AG09309 (cell line): ENCODE data around the gene TBX20.
A peak's percentile ranks its signal among the peaks of the same experiment; 100 is the strongest.
"Not testable (repeated sequence)": the region's sequence is repeated elsewhere in the genome, so short reads cannot be mapped to it uniquely, and the experiment has no call there.

Experiments used
- DNase-seq: peaks from one replicate; pipeline ENCODE4 v3.0.0-alpha.2; 2010; ENCODE audit warnings: low read depth
- H3K4me3 ChIP-seq: 2 replicates; pipeline ENCODE4 v1.5.1; 2011; ENCODE audit warnings: mild to moderate bottlenecking, low read depth, low read length, moderate library complexity; ENCODE audit not compliant: control insufficient read depth
- TF ChIP-seq, protein P1 (sequence below): IDR thresholded peaks from 2 replicates; pipeline ENCODE4 v1.5.1; 2011; ENCODE audit warnings: mild to moderate bottlenecking, low read depth, low read length, inconsistent platforms; ENCODE audit not compliant: insufficient read depth, control insufficient read depth; ENCODE audit errors: missing control alignments

TBX20 gene

DNA sequence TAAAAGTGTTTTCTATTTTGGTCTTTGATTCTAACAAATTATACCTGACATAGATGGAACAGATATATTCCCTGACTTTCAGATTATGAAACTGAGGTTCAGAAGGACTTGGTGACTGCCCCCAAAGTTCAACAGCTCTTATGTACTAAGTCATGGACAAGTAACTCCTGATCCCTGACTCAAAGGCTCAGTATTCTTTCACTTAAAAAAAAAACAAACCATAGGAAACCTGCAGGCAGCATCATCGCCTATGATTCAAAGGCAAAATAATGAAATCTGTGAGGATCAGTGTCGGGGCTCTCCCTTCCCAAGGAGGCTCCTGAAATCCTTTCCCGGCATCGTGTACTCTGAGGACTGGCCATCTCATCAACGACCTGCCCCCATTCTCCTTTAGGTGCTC lies 49.9 kb downstream of the TBX20 start:
- DNase-seq, H3K4me3 ChIP-seq: not testable (repeated sequence)

DNA sequence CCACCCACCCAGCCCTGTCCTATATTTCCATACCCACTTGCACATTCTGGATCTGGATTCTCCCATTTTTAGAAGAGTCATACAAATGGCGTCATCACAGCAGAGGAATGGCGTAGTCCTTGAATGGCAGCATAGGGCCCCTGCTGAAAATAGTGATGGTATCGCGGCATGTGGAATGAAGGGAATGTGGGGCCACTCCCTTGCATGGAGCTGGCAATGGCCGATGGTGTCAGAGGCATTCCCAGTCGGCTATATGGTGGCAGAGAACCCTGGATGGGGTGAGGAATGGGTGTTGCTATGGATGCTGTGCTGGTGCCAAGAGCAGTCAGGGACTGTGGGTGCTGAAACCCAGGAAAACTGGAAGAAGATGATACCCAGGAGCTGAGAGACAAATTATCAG lies 51.5 kb downstream of the TBX20 start:
- DNase-seq: not testable (repeated sequence)

DNA sequence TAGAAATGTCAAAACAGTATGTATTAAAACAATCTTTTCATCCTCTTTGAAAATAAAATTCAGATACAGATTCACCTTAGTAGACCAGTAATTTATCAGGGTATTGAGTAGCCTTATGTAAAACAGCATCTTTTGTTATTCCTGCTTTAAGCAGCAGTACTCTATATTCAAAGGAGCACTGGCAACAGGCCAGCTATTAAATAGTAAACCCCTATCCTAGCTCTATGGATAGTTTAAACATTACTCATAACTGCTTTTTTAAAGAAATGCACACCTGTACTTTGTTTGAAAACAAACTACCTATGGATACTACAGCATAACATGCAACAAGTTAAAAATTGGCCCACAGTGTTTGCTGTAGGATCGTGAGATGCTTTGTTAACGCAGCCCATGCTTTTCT lies 53.7 kb downstream of the TBX20 start:
- not testable (repeated sequence) for H3K4me3 ChIP-seq, DNase-seq

More for the DNA sequence above, 51.5 kb downstream of the TBX20 start:
- not testable (repeated sequence) for H3K4me3 ChIP-seq

DNA sequence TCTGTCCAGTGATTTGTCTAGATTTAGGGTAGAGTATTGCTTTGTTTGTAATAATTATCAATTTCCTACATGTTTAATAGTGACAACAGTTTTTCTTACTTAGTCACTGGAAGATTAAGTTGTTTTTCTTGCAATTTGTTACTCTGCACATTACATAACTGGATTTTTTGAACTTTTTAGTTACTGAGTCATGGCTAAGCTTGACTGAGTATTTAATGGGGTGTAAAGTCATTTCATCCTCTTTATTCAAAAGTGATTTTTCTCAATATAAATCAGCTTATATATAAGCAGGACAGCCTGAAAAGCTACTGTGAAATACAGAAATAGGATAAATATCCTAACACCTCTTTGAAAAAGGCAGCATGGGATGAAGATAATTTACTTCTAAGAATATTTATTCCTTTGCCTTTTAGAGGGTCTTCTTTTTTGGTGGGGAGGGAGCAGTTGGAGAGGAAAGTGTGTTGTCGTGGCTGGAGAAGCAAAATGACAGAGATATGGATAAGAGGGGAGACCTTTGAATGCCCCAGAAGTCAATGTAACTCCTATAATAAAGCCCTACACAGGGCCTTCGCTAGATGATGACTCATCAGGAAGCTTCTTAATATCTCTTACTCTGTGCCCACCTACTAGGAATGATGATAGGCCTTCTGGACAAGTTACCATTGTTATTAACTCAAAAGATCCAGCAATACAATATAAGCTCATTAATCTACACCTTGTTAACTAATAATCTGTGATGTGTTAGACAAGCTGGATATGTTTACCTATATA lies 55.3 kb downstream of the TBX20 start:
- not testable (repeated sequence) for H3K4me3 ChIP-seq
- DNase-seq: peak; percentile 5

DNA sequence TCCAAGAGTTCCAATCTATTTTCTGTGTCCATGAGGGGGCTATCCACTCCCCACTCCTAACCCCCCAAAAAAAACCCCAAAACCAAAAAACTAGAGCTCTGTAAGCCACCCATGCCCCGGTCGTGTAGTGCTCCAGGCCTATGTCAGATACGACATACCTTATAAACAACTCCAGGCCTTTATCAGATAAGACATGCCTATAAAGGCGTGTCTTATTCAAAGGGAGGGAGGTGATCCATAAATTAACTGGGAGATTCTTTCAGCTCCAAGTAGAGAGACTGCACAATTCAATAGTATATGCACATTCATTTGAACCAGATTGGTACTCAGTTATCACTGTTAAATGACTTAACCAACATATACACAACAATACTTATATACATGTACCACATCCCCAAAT lies 62.3 kb downstream of the TBX20 start:
- DNase-seq, H3K4me3 ChIP-seq: not testable (repeated sequence)

DNA sequence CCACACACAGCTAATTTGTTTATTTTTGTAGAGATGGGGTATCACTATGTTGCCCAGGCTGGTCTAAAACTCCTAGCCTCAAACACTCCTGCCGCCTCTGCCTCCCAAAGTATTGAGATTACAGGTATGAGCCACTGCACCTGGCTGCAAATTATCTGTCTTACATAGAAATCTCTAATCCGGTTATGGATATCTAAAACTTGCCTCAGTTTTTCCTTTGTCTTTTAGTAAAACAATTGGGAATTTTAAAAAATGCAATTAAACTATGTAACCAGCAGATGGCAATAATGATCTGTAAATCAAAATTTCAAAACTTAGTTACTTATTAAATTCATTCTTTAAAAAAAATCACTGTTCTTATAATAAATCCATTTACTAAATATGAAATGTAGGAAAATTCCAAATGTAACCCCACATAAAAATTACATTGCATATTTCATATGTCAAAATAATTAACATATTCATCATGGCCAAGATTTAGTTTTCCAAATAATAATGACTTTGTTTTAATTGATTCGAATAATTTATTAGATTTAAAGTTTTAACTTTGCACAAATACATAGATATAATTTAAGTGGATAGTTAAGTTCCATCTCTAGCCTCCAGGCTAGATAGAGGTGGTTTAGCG lies 63.6 kb downstream of the TBX20 start:
- not testable (repeated sequence) for DNase-seq, H3K4me3 ChIP-seq

DNA sequence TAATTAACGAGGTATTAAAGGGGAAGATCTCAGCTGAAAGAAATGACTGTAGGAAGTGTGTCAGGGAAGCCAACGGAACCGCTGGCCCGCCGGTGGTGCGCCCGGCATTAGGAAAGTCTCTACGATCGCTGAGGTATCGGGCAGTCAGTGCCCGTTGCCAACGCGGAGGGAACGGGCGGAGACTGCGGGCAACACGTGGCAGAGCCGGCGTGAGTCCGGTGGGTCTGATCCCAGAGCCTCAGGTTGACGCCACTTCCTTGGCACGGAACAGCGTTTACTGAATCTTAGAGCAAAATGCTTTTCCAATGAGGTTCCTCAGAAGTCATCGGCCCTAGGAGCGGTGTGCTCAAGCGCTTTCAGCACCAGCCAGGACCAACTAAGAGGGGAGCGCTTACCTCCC lies 67.1 kb downstream of the TBX20 start:
- peak overlapping the region; percentile 42 for H3K4me3 ChIP-seq
- DNase-seq: not testable (repeated sequence)

DNA sequence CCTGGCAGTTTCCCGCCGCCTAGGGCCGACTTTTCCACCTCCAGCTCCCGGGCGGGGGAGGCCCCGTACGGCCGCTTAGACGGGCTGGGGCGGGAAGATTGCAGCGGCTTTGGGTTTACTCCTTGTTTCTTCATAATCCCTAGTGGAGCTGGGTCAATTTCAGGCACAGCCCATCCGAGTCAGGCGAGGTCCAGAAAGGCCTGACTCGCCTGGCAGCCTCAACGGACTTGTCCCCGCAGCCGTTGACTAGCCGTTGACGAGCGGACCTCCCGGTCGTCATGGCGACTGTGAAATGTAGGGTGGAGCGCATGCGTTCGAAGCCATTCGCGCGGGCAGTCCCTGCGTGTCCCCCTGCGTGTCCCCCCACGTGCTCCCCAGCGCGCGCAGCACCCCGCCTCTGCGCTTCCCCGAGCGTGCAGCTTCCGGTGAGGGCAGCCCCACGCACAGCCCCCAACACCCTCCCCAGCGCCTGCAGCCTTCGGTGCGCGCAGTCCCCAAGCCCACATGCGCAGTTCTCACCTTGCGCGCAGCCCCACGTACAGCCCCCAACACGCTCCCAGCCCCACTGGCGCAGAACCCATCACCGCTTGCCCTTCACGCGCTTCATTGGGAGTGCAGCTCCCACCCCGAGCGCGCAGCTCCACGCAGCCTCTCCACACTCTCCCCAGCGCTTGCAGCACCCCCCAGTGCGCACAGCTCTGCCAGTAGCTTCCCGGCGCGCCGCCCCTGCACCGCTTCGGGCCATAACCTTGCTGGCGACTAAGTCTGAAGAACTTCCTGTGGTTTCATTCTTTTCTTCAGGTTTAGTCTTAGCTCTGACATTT lies 67.8 kb downstream of the TBX20 start:
- DNase-seq: no peak
- TF ChIP-seq, protein P1, sequence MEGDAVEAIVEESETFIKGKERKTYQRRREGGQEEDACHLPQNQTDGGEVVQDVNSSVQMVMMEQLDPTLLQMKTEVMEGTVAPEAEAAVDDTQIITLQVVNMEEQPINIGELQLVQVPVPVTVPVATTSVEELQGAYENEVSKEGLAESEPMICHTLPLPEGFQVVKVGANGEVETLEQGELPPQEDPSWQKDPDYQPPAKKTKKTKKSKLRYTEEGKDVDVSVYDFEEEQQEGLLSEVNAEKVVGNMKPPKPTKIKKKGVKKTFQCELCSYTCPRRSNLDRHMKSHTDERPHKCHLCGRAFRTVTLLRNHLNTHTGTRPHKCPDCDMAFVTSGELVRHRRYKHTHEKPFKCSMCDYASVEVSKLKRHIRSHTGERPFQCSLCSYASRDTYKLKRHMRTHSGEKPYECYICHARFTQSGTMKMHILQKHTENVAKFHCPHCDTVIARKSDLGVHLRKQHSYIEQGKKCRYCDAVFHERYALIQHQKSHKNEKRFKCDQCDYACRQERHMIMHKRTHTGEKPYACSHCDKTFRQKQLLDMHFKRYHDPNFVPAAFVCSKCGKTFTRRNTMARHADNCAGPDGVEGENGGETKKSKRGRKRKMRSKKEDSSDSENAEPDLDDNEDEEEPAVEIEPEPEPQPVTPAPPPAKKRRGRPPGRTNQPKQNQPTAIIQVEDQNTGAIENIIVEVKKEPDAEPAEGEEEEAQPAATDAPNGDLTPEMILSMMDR: peak; percentile 21
- H3K4me3 ChIP-seq: peak overlapping the region; percentile 42

DNA sequence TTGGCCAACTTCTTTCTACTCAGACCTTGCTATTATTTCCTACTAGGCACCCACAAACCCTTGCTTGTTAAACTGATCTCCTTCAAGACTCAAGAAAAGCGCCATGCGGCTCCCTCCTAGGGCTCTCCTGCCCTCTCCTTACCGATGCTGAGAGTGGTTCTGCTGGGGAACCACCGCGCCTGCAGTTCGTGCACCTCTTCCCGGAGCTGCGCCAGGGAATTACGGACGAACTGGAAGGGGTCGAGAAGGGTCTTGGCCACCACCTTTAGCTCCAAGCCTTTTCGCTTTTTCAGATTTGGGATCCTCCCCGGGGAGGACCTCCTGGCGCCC lies 68.4 kb downstream of the TBX20 start:
- peak overlapping the region; percentile 42 for H3K4me3 ChIP-seq
- not testable (repeated sequence) for DNase-seq

DNA sequence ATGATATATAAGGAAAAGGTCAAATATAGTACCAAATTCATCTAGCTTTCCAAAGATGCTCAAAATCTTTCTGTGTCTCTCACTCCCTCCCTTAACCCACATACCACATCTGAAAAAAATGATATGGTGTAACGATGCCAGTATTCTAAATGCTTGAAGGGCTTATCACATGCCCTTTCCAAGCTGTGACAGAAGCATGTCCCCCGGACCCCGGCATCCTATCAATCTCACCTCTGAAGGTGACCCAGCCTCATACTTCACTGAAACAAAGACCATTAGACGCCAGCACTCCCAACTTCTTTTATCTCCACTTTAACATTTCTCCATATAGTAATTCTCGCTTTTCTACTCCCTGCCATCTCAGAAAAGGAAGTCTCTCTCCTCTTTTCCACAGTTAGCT lies 68.9 kb downstream of the TBX20 start:
- not testable (repeated sequence) for DNase-seq, H3K4me3 ChIP-seq

DNA sequence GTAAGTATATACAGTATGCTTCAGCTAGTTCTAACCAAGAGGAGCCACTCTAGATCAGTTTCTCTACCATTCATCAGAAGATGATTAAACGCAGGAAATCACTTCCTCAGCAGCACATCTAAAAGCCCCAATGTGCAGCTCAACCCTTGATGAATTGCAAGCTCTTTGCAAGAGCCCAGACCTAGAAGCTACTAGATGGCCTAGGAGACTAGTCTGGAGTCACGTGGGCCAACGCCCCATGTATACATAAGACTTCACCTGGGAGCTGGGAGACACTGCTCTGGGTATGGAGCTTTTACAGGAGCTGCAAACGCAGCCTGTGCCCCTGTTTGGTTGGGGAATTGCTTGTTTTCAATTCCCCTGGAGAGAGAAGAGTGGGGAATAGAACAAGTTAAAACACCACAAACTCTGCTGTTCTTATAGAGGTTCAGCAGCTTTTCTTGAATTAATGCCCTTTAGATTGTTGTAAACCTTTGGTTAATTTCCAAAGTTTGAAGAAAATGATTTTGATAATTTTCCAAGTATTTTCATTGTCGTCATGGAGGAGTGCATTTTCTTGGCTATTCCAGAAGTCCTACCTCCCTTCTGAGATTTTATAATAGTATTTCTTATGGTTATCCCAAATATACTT lies 69.9 kb downstream of the TBX20 start:
- H3K4me3 ChIP-seq, DNase-seq: not testable (repeated sequence)

DNA sequence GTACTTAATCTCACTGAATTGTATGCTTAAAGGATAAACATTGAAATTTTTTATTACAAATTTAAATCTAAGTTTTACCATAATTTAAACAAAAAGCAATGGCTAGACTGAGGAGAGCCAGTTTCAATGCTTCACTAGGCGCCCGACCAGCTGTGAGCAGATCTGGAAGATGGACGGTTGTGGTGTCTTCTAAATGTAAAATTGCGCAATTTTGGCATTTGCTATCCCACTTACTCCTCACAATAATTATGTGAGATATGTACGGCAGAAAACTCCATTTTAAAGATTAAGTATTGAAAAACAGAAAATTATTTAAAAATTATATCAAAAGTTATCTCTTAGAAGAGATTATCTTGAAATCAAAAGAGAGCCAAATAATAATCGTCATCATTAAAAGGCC lies 73.2 kb downstream of the TBX20 start:
- not testable (repeated sequence) for H3K4me3 ChIP-seq, DNase-seq

DNA sequence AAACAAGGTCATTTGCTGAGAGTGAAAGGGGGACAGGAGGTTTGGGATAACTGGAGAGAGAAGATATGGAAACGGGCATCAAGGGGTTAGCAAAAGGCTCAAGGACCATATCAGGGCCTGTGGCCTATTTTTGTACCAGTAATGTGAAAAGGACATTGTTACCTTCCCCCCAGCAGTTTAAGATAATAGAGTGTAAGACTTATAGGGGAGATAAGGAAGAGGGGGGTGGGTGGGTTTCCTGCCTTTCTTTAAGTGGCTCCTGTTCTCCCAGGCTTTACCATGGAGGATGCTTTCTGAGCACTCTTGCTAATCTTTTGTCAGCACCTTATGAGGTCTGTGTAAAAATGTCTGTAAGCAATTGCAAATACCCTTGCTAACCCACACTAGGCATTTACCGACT lies 80.7 kb downstream of the TBX20 start:
- DNase-seq, H3K4me3 ChIP-seq: not testable (repeated sequence)

DNA sequence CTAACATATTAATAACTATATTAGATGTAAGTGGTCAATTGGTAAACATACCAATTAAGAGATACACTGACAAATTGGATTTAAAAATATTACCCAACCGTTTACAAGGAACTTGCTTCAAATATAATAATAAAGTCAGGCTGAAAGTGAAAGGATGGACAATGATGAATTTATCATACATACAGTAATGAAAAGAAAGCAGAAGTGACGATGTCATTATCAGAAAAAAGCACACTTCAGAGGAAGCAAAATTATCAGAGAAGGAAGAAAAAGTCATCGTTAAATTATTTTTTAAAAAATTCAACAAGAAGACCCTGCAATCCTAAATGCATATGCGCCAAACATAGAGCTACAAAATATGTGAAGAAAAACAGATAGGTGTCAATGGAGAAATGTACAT lies 81.8 kb downstream of the TBX20 start:
- not testable (repeated sequence) for DNase-seq

DNA sequence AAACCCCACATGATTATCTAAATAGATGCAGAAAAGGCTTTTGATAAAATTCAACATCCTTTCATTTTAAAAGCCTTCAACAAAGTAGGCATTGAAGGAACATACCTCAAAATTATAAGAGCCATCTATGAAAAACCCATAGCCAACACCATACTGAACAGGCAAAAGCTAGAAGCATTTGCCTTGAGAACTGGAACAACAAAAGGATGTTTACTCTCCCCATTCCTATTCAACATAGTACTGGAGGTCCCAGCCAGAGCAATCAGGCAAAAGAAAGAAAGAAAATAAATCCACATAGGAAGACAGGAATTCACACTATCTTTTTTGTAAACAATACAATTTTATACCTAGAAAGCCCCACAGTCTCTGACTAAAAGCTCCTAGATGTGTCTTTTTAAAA lies 86.2 kb downstream of the TBX20 start:
- H3K4me3 ChIP-seq, DNase-seq: not testable (repeated sequence)

More for the DNA sequence above, 81.8 kb downstream of the TBX20 start:
- not testable (repeated sequence) for H3K4me3 ChIP-seq

DNA sequence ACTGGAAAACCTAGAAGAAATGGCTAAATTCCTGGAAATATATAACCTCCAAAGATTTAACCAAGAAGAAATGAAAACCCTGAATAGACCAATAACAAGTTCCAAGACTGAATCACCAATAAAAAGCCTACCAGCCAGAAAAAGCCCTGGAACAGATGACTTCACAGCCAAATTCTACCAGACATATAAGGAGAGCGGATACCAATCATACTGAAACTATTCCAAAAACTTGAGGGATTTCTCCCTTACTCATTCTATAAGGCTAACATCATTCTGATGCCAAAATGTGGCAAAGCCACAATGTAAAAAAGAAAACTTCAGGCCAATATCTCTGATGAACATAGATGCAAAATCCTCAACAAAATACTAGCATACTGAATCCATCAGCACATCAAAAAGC lies 86.7 kb downstream of the TBX20 start:
- not testable (repeated sequence) for H3K4me3 ChIP-seq, DNase-seq

DNA sequence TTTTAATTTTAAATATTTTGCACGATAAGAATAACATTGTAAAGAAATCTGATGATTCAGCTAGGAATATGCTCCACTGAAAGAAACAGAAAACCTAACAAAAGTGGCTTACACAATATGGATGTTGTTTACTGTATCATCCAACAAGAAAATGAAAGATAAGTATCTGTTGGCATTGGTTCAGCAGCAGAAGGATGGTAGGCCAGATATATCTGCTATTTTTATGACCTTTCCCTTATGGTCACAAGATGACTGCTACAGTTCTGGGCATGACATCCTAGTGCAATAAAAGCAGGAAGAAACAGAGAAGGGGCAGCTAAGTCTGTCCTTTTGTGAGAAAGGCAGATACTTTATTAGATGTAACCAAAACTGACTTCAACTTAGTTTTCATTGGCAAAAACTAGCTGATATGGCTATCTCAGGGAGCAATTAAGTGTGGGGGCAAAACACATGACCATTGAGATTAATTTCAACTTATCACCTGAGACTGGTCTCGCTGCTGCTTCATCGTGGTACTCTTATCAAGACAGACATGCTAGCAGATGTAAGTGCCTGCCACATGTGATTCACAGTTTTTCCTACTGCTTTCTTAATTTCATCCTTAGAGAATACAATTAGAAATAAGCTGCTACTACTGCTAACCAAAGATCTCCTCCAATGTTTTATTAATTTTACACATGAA lies 92.7 kb downstream of the TBX20 start:
- not testable (repeated sequence) for DNase-seq, H3K4me3 ChIP-seq
